Activated CD4-positive, alpha-beta T cell treated with anti-CD3 and anti-CD28 coated beads, Interleukin-2, amount 10 ng/mL, durations not matched to agents 24 days and 14 days (primary cell): Measurements from ENCODE around the gene NOP10. TPM values are rescaled to one million over a fixed set of nuclear protein-coding genes. Genes with fewer than 3 reads are reported as not detected.
"Not testable (repeated sequence)": the region's sequence is repeated elsewhere in the genome, so short reads cannot be mapped to it uniquely, and the experiment has no call there.

Source experiments
- DNase-seq: peaks from one replicate; pipeline ENCODE4 v3.0.0; 2022
- H3K27ac Mint-ChIP-seq: one replicate; pipeline ENCODE4 v1.8.0; 2022; ENCODE audit warnings: mild to moderate bottlenecking, mixed read lengths
- H3K27me3 Mint-ChIP-seq: one replicate; pipeline ENCODE4 v1.8.0; 2022; ENCODE audit warnings: mixed read lengths
- H3K36me3 Mint-ChIP-seq: one replicate; pipeline ENCODE4 v1.8.0; 2022; ENCODE audit warnings: low read depth, mild to moderate bottlenecking, mixed read lengths
- H3K4me1 Mint-ChIP-seq: one replicate; pipeline ENCODE4 v1.8.0; 2021; ENCODE audit warnings: mixed read lengths
- H3K4me3 Mint-ChIP-seq: one replicate; pipeline ENCODE4 v1.8.0; 2022; ENCODE audit warnings: mild to moderate bottlenecking, moderate library complexity, mixed read lengths
- H3K9me3 Mint-ChIP-seq: one replicate; pipeline ENCODE4 v1.8.0; 2021; ENCODE audit warnings: mixed read lengths
- intact Hi-C: fragments of 100-400 bp; cut with micrococcal nuclease; formaldehyde crosslinking; loops from one replicate; pipeline ENCODE4 v1.15.1; 2023
- total RNA-seq: library from RNA; stranded (reverse); gene quantifications from 2 replicates; pipeline ENCODE4 v1.2.3, GENCODE V29; 2022

The NOP10 gene
- total RNA-seq, 1 donor from 2014 or later, result 238 TPM

GRCh38 chr15:34365836-34366235 is 22.9 kb upstream of the NOP10 start:
- Mint-ChIP-seq H3K4me1 (peaks cover 38% of the 10 kb centered on the region), H3K36me3 (peaks cover 24% of the 10 kb centered on the region), H3K4me3 (peak overlapping the region; percentile 99), H3K27me3 (peaks cover 1% of the 10 kb centered on the region), H3K9me3 (no peaks in the 10 kb centered on the region), H3K27ac (peak overlapping the region; percentile 48)
- intact Hi-C loops, result loop anchor here (2.0 to 10.0 kb wide), 4 partner anchors 71 to 331 kb away; partner anchors contain the start of genes AVEN, EMC7, GOLGA8A and PGBD4
- no peak for DNase-seq

DNA sequence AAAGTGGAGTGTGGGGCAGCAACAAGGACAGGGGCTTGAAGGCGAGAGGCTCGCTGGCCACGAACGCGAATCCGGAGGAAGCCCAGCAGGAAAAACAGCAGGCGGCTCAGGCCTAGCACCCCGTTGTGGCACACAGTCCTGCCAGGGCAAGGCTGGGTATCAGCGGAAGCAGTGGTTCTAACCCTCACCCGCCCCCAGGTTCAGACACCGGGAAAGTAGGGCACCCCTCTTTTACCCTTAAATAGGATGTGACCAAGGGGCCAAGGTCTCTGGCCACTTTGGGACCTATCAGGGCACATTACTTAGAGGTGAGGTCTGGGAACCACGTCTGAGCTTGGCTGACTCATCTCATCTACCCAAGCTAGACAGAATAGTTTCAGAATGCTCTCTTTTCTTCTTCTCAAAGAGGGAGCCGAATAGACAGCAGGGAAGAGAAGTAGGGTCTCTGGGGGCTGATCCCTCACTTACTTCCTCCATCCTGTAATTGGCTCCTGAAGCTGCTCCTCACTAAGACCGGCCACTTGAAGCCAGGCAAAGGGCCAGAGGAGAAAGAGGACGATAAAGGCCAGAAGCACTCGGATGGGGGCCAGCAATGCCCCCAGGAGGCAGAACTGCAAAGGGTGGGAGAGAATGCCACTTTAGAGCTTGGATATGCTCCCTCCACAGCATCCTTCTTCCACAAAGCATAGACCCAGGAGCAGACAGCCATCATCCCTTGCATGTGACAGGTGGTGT is 22.3 kb upstream of the NOP10 start:
- no peak for DNase-seq
- peaks cover 27% of the 10 kb centered on the region for H3K36me3 Mint-ChIP-seq
- no peaks in the 10 kb centered on the region for H3K9me3 Mint-ChIP-seq
- H3K4me1 Mint-ChIP-seq, result peaks cover 37% of the 10 kb centered on the region
- H3K4me3 Mint-ChIP-seq, result peak overlapping the region; percentile 99
- intact Hi-C loops, result loop anchor here (10.0 kb wide), 3 partner anchors 260 to 330 kb away; partner anchors contain the start of genes AVEN, EMC7 and PGBD4
- H3K27ac Mint-ChIP-seq, result peak overlapping the region; percentile 48
- peaks cover 1% of the 10 kb centered on the region for H3K27me3 Mint-ChIP-seq

DNA sequence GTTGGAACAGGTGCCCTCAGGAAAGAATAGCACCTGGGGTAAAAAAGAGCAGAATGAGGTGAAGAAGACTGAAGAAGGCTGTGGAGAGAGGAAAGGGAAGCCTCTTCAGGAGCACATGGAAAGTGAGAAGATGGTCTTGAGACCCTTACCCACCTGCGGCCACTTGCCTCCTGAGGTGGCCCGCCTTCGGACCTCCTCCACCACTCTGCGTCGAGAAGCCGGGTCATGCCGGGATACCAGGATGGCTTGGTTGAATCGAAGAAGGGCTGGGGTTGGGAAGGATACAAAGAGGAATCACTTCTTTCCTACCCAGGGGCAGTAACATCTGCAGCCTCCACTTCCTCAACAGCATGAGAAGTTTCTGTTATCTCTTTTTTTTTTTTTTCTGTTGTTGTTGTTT is 21.1 kb upstream of the NOP10 start:
- H3K27me3 Mint-ChIP-seq, result no peaks in the 10 kb centered on the region
- H3K36me3 Mint-ChIP-seq, result peaks cover 37% of the 10 kb centered on the region
- no peak for DNase-seq
- H3K9me3 Mint-ChIP-seq, result no peaks in the 10 kb centered on the region
- H3K4me1 Mint-ChIP-seq, result peaks cover 31% of the 10 kb centered on the region
- no peak overlapping the region for H3K4me3 Mint-ChIP-seq
- H3K27ac Mint-ChIP-seq, result no peak overlapping the region
- intact Hi-C loops, result loop anchor here (10.0 kb wide), 3 partner anchors 259 to 329 kb away; partner anchors contain the start of genes AVEN, EMC7 and PGBD4

GRCh38 chr15:34362047-34362773 is 19.3 kb upstream of the NOP10 start:
- peaks cover 43% of the 10 kb centered on the region for H3K36me3 Mint-ChIP-seq
- H3K4me1 Mint-ChIP-seq, result peaks cover 28% of the 10 kb centered on the region
- DNase-seq, result no peak
- no peaks in the 10 kb centered on the region for H3K9me3 Mint-ChIP-seq
- no peak overlapping the region for H3K27ac Mint-ChIP-seq
- intact Hi-C loops, result loop anchor here (10.0 kb wide), 3 partner anchors 257 to 327 kb away; partner anchors contain the start of genes AVEN, EMC7 and PGBD4
- H3K4me3 Mint-ChIP-seq, result no peak overlapping the region
- no peaks in the 10 kb centered on the region for H3K27me3 Mint-ChIP-seq

DNA sequence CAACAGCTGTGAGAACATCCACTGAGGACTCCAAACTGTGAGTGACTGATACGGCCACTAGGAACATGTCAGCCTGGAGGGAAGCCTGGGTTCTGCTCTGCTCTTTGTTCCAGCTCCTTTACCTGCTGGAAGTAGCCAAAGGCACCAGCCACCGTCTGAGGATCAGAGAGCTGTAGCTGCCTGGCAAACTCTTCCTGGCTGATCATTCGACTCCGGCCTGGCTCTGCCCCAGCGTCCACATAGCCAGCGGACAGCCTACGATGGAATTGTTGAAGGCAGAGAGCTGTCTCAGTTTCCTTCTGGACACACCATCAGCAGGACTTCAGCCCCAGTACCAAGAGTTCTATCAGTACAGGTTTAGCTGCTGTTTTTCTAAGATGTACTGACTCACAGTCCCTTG is 18.3 kb upstream of the NOP10 start:
- no peaks in the 10 kb centered on the region for H3K9me3 Mint-ChIP-seq
- peaks cover 44% of the 10 kb centered on the region for H3K36me3 Mint-ChIP-seq
- H3K27ac Mint-ChIP-seq, result no peak overlapping the region
- DNase-seq, result no peak
- intact Hi-C loops, result loop anchor here (10.0 kb wide), 3 partner anchors 256 to 326 kb away; partner anchors contain the start of genes AVEN, EMC7 and PGBD4
- H3K4me3 Mint-ChIP-seq, result no peak overlapping the region
- no peaks in the 10 kb centered on the region for H3K27me3 Mint-ChIP-seq
- peaks cover 24% of the 10 kb centered on the region for H3K4me1 Mint-ChIP-seq

GRCh38 chr15:34360298-34360697 is 17.4 kb upstream of the NOP10 start:
- Mint-ChIP-seq H3K27me3 (no peaks in the 10 kb centered on the region), H3K36me3 (peaks cover 50% of the 10 kb centered on the region), H3K27ac (no peak overlapping the region), H3K4me1 (peaks cover 16% of the 10 kb centered on the region), H3K4me3 (no peak overlapping the region), H3K9me3 (no peaks in the 10 kb centered on the region)
- intact Hi-C loops, result loop anchor here (10.0 kb wide), 3 partner anchors 255 to 325 kb away; partner anchors contain the start of genes AVEN, EMC7 and PGBD4
- DNase-seq, result no peak

DNA sequence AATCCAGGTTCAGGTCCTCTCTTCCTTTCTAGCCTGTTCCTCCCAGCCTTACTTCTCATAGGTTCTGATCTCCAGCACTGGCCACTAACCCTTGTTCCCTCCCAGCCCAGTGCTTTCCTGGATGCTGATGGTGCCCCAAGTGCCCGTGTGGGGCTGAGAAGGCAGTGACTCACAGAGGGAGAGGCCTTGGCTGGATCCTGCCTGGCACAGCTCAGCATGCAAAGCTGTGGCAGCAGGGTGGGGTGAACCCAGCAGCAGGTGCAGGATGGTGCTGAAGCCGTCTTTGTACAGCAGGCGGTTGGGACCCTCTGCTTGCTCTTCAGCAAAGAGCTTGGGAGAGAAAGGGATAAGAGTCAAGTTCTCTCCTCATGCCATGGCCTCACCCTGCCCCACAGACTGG is 16.5 kb upstream of the NOP10 start:
- no peaks in the 10 kb centered on the region for H3K9me3 Mint-ChIP-seq
- intact Hi-C loops, result no loop called here
- peaks cover 7% of the 10 kb centered on the region for H3K4me1 Mint-ChIP-seq
- DNase-seq, result no peak
- H3K27ac Mint-ChIP-seq, result no peak overlapping the region
- no peaks in the 10 kb centered on the region for H3K27me3 Mint-ChIP-seq
- peaks cover 54% of the 10 kb centered on the region for H3K36me3 Mint-ChIP-seq
- H3K4me3 Mint-ChIP-seq, result no peak overlapping the region

DNA sequence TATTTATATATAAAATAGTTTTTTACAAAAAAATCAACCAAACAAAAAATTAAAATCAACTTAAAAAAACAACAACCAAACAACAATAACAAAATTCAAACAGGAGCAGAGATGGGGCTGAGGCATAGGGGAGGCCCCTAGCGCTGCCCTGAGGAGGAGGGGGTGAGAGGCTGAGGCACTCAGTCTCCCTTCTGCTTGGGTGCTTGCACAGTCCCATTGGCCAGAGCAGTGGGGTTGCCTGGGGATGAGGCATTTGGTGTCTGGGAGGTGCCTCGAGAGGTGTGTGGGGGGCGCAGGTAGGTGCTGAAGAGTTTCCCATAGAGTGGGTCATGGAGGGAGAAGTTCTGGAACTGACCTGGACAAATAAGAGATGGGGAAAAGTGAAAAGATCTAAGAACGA is 16.0 kb upstream of the NOP10 start:
- no peaks in the 10 kb centered on the region for H3K9me3 Mint-ChIP-seq
- intact Hi-C loops, result no loop called here
- H3K36me3 Mint-ChIP-seq, result peaks cover 56% of the 10 kb centered on the region
- no peak overlapping the region for H3K4me3 Mint-ChIP-seq
- H3K27ac Mint-ChIP-seq, result no peak overlapping the region
- no peak for DNase-seq
- peaks cover 7% of the 10 kb centered on the region for H3K4me1 Mint-ChIP-seq
- no peaks in the 10 kb centered on the region for H3K27me3 Mint-ChIP-seq

DNA sequence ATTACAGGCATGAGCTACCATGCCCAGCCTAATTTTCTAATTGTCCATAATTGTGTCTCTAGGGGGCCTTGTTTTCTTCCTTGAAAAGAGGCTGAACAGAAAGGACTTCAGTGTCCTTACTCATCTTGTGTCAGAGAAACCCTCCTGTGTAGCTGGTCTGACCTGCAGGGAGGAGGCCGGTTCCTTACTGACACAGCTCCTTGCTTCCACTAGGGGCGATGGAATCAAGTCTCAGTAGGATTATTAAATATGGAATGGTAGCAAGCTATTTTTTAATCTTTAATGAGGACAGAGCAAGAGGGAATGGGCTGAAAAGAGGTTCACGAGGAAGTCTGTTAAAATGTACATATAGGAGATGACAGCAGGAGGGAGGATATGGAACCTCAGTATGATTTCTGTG is 15.4 kb upstream of the NOP10 start:
- intact Hi-C loops, result no loop called here
- Mint-ChIP-seq H3K4me3 (no peak overlapping the region), H3K27ac (no peak overlapping the region), H3K4me1 (peaks cover 5% of the 10 kb centered on the region), H3K36me3 (peaks cover 54% of the 10 kb centered on the region), H3K27me3 (no peaks in the 10 kb centered on the region), H3K9me3 (no peaks in the 10 kb centered on the region)
- DNase-seq, result no peak

- Mint-ChIP-seq H3K27me3 (no peaks in the 10 kb centered on the region), H3K36me3 (peaks cover 50% of the 10 kb centered on the region), H3K9me3 (no peaks in the 10 kb centered on the region), H3K27ac (no peak overlapping the region), H3K4me3 (no peak overlapping the region), H3K4me1 (peaks cover 1% of the 10 kb centered on the region)
- DNase-seq, result no peak
- intact Hi-C loops, result no loop called here
Measured at GRCh38 chr15:34357653-34358052, 14.7 kb upstream of the NOP10 start.

DNA sequence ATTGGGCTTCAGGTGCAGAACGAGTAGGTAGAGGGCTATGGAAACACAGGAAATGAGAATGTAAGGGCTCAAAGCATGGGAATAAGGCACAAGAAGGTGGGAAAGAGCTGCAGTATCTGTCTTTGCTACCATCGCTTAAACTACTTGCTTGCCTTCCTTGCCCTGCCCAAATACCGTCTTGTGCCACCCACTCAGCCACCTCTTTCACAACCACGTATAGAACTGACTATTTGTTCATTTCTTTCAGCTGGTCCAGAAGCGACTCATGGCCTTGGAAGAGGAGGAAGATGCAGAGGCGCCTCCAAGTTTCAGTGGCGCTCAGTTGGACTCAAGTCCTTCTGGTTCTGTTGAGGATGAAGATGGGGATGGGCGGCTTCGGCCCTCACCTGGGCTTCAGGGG is 12.3 kb upstream of the NOP10 start:
- intact Hi-C loops, result no loop called here
- peaks cover 35% of the 10 kb centered on the region for H3K36me3 Mint-ChIP-seq
- DNase-seq, result no peak
- H3K4me3 Mint-ChIP-seq, result no peak overlapping the region
- no peak overlapping the region for H3K27ac Mint-ChIP-seq
- no peaks in the 10 kb centered on the region for H3K27me3 Mint-ChIP-seq
- H3K4me1 Mint-ChIP-seq, result peaks cover 3% of the 10 kb centered on the region
- H3K9me3 Mint-ChIP-seq, result no peaks in the 10 kb centered on the region

DNA sequence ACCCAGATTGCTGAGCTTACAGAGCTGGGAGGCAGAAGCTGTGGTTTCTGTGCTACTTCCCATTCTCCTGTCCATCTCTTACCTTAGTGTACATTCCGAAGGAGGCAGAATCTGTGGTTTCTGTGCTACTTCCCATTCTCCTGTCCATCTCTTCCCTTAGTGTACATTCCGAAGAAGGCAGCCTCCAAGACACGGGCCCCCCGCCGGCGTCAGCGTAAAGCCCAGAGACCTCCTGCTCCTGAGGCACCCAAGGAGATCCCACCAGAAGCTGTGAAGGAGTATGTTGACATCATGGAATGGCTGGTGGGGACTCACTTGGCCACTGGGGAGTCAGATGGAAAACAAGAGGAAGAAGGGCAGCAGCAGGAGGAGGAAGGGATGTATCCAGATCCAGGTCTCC is 11.3 kb upstream of the NOP10 start:
- Mint-ChIP-seq H3K9me3 (no peaks in the 10 kb centered on the region), H3K36me3 (peaks cover 29% of the 10 kb centered on the region), H3K27me3 (no peaks in the 10 kb centered on the region), H3K4me3 (no peak overlapping the region), H3K27ac (no peak overlapping the region), H3K4me1 (peaks cover 3% of the 10 kb centered on the region)
- intact Hi-C loops, result no loop called here
- DNase-seq, result no peak

- intact Hi-C loops, result no loop called here
- H3K4me3 Mint-ChIP-seq, result no peak overlapping the region
- H3K4me1 Mint-ChIP-seq, result peaks cover 3% of the 10 kb centered on the region
- H3K27ac Mint-ChIP-seq, result no peak overlapping the region
- no peak for DNase-seq
- H3K9me3 Mint-ChIP-seq, result no peaks in the 10 kb centered on the region
- H3K27me3 Mint-ChIP-seq, result no peaks in the 10 kb centered on the region
- H3K36me3 Mint-ChIP-seq, result peaks cover 25% of the 10 kb centered on the region
Measured at GRCh38 chr15:34353627-34354026, 10.7 kb upstream of the NOP10 start.

- H3K27me3 Mint-ChIP-seq, H3K9me3 Mint-ChIP-seq, DNase-seq, intact Hi-C loops, H3K27ac Mint-ChIP-seq, H3K4me1 Mint-ChIP-seq, H3K4me3 Mint-ChIP-seq: not testable (repeated sequence)
- peaks cover 22% of the 10 kb centered on the region for H3K36me3 Mint-ChIP-seq
Measured at GRCh38 chr15:34352996-34353395, 10.1 kb upstream of the NOP10 start.
